GM13977 (cell line): Measurements from ENCODE around the gene PPME1.

Source experiments
- DNase-seq: peaks from one replicate; pipeline ENCODE4 v3.0.0; 2012; ENCODE audit warnings: low spot score
- in situ Hi-C: fragments of 300-500 bp; cut with MboI; formaldehyde crosslinking; loops from one replicate; pipeline ENCODE4 v1.12.0; 2022; ENCODE audit warnings: low sequenced_read_pairs, low pct_unique_long_range_greater_than_20kb, mixed read lengths, inconsistent platforms; ENCODE audit not compliant: unreplicated experiment
- TF ChIP-seq, protein P1 (sequence below): IDR thresholded peaks from 2 replicates; pipeline ENCODE4 v1.5.1; 2012; ENCODE audit warnings: mild to moderate bottlenecking, control low read depth; ENCODE audit not compliant: insufficient read depth; ENCODE audit errors: extremely low read depth, missing control alignments

Gene PPME1

DNA sequence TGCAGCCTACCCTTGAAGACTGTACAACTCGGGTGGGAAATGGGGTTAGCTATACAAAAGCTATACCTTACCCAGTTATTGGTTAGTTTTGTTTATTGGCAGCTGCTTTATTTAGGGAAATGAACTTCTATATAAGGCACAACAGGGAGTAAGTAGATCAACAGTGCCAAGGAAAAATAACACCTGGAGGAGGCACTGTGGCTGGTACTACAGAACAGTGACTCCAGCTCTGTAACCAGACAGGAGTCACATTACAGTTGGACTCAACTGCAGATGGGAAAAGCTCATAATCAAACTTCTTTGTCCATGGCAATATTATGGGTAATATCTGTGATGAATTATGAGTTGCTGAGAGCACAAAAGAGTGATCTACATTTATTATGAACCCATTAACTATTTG lies 126.4 kb downstream of the PPME1 start:
- TF ChIP-seq, protein P1, sequence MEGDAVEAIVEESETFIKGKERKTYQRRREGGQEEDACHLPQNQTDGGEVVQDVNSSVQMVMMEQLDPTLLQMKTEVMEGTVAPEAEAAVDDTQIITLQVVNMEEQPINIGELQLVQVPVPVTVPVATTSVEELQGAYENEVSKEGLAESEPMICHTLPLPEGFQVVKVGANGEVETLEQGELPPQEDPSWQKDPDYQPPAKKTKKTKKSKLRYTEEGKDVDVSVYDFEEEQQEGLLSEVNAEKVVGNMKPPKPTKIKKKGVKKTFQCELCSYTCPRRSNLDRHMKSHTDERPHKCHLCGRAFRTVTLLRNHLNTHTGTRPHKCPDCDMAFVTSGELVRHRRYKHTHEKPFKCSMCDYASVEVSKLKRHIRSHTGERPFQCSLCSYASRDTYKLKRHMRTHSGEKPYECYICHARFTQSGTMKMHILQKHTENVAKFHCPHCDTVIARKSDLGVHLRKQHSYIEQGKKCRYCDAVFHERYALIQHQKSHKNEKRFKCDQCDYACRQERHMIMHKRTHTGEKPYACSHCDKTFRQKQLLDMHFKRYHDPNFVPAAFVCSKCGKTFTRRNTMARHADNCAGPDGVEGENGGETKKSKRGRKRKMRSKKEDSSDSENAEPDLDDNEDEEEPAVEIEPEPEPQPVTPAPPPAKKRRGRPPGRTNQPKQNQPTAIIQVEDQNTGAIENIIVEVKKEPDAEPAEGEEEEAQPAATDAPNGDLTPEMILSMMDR: no peak
- in situ Hi-C loops: no loop called here
- DNase-seq: no peak

DNA sequence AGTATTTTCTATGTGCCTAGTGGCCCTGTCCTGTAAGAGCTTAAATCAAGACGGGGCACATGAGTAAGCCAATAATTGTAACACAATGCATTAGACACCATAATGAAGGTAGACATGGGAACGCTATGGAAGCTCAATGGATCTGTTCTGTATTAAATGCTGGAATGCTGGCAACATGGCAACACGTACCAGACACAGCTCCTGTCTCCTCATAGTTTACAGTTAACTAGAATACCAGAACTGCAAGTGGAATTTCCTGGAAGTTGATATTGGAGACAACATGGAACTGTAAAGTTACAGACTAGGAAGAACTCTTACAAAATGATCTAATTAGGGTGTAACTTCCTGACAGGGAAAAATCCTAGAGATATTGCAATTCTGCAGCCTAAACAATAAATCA lies 127.9 kb downstream of the PPME1 start:
- TF ChIP-seq, protein P1: no peak
- no peak for DNase-seq
- in situ Hi-C loops: no loop called here
